ENCODE results near the gene TIAM1.
"Not testable (repeated sequence)": the region's sequence is repeated elsewhere in the genome, so short reads cannot be mapped to it uniquely, and the experiment has no call there.

The TIAM1 gene

DNA sequence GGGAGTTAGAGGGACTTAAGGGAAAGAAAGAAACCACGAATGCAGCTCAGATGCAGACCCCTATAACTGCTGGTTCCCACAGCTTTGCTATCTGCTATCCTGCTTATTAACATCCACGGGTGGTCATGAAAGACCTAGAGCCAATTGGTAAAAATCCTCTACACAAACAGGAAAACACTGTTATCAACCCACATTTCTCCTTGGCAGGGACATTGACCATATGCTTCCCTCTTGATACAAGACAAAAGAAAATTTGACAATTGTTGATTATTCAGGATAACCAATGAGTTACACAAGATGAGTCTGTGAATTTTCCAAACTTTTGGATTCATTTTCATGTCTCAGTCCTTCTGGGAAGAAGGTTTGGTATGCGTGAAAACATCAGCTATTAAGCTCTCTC is 90.4 kb downstream of the TIAM1 start:
- DNase-seq (ENCODE audit: low read depth in 2 of 2), result no peak

DNA sequence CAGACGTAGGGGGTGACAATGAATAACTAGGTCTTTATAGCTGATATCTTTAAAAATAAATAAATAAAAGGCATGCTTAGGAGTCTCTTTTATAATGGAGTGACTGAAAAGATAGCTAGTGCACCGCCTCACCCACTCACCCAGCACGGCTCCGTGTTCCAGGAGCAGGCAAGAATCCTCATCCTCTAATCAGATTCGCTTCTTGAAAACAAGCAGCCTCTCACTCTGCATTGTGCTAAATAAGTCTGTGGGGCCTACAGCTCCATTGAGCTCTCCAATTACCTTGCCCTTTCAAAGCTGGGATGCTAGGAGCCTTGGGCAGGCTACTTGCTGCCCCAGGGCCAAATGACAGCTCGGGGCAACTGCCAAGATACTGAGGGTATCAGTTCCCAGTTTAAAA is 91.5 kb downstream of the TIAM1 start:
- DNase-seq (ENCODE audit: low read depth in 2 of 2), result no peak

DNA sequence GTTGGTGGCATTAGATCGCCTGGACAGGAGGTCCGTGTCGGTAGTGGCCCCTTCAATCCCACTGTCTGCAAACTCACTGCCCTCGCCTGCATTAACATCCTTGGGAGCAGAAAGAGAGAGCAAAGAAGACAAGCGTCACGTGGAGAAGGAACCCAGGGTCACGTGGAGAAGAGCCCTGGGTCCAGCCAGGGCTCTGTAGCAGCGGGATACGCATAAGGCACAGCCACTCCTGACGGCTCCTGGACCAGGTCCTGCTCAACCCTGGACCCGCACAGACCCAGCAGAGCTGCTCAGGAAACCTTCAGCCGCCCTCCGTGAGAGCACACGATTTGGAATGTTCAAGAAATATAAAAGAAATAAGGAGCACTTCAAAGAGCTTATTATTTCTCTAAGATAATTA is 92.0 kb downstream of the TIAM1 start:
- DNase-seq (ENCODE audit: low read depth in 2 of 2), result no peak

DNA sequence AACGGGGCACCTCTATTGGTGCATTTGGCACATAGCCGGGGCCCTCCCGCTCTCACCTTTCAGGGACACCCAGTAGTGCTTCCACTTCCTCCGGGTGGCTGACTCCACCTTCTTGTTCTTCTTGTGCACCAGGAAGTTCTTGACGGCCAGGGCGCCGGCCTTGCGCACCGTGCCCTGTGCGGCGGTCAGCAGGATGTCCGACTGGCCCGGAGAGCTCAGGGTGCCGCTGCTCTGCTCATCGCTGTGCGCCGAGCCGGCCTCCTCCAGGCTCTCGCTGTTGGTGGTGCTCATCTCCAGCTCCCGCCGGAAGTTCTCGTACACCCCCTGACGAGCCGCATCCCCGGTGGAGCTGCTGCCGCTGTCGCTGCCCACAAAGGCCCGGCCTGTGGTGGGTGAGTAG is 92.4 kb downstream of the TIAM1 start:
- DNase-seq (ENCODE audit: low read depth in 2 of 2), result no peak

DNA sequence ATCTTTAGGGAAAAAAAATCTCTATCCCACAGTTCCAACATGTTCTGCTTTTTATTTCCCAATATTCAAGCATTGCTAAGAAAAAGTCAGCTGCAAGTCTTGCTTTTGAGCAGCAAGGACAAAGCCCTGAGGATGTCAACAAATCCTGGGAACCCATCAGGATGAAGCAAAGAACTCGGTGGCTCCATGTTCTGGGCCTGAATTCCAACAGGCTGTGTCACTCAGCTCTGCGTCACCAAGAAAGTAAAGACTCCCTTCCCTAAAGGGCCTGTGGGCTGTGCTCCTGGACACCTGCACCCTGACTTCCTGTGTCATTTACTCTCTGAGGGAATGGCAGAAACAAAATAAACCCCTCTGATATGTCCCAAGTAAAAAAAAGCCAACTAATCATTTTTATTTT is 95.5 kb downstream of the TIAM1 start:
- DNase-seq (ENCODE audit: low read depth in 2 of 2), result no peak

DNA sequence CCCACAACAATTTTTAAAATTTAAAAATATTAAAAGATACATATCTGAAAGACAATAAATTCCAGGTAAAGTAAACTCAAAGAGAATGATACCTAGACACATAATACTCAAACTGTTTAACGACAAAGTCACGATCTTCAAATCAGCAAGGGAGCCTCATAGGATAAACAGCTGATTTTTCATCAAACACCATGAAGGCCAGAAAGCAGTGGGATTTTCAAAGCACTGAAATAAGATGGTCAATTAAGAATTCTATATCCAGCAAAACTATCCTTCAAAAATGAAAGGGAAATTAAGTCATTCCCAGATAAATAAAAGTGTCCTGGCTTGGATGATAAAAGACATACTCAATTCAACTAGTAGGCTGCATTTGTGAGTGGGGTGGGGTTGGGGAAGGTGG is 100.5 kb downstream of the TIAM1 start:
- no peak for DNase-seq (ENCODE audit: low read depth in 2 of 2)

DNA sequence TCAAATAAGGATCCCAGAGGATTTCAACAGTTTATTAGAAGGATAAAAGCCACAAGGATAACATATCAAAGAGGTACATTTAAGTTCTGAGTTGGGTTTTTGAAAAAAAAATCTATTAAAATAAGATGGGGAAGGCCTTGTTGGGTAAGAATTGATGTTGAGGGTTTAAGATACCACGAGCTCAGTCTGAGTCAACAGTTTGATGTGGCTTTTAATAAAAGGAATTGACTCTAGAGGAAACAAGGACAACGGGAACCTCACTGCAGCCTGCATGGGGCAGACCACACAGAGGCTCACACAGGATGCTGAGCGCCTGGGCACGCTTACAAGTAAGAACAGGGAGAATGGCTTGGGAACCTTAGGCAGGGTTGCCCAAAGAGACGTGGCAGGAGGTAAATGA is 107.5 kb downstream of the TIAM1 start:
- DNase-seq (ENCODE audit: low read depth in 2 of 2), result no peak

DNA sequence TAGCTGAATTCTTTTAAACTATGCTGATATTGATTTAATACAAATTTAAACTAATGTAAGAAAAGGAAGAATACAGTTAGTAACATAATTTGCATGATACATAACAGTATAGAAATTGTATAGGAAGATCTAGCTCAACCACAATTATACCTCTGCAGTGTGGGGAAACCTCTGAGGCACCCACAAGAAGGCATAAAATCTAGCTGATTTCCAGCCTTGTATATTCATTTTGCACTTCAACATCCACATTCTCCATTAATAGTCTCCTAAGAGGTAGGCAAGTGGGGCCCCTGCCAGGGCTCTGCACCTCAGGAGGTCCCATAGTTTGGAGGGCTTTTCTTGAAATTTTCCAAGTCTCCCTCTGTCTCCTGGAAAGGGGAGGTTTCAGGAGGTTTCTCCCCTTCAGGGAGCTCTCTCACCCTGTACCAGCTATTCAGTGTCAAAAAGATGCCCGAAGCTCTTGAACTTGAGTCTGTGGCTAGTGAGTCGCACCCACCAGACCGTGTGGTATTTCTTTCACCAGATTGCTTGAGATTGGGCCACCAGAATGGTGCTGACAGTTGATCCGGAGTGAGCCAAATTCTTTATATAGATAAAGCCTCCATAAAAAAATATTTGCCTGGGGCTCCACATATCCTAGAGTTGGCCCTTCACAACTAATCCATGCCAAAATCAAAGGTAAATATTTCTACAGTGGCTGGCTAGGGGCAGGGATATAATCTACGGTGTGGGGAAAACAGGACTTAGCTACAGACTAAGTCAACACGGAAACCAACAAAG is 108.2 kb downstream of the TIAM1 start:
- DNase-seq (ENCODE audit: low read depth in 2 of 2), result no peak

DNA sequence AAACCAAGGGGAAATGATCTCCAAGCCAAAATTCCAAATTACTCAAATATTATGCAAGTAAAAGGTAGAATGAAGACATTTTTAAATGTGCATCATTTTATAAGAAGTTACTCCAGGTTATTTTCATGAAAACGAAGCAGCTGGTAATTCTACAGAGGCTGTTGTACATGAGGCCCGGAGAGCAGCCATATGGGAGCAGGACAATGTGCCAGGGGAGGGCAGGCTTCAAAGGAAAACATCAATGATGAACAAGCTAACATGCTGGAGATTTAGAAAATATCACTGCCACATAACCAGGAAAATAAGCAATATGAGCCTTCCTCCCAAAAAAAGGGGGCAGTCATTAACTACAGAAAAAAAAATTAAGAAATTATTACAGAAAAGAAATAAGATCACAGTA is 109.1 kb downstream of the TIAM1 start:
- no peak for DNase-seq (ENCODE audit: low read depth in 2 of 2)

DNA sequence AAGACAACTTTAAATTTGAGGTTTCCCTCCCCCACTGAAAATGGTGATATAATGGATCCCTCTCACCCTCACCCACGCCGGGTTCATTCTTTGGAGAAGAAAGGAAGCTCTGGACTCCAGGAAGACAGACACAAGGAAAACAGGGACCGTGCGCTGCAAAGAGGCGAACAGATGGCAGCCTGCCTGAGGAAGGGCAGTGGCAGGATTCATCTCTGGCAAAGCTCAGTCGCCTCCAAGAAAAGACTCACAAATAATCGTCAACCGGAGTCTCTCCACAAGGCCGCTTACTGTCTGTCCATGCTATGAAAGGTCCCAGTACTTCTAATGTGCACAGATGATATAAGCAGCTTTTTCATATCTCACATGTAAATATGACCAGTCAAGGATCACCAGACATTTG is 110.3 kb downstream of the TIAM1 start:
- no peak for DNase-seq (ENCODE audit: low read depth in 2 of 2)

DNA sequence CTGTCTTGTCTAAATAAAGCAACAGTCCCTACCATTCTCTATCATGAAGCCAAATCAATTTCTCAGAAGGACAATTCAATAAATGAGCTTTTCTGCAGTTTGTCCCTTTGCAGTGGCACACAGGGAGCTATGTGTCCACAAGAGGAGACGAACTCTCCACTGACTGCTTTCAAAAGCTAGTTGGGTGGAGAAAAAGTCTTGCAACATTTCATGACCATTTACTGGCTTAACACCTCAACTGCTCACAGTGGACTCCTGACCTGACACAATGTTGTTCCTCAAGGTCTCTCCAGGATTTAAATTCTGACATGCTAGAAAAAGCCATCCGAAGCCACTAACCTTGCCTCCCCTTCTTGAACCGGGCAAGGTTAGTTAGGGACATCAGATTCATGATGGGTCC is 111.7 kb downstream of the TIAM1 start:
- DNase-seq (ENCODE audit: low read depth in 2 of 2), result no peak

DNA sequence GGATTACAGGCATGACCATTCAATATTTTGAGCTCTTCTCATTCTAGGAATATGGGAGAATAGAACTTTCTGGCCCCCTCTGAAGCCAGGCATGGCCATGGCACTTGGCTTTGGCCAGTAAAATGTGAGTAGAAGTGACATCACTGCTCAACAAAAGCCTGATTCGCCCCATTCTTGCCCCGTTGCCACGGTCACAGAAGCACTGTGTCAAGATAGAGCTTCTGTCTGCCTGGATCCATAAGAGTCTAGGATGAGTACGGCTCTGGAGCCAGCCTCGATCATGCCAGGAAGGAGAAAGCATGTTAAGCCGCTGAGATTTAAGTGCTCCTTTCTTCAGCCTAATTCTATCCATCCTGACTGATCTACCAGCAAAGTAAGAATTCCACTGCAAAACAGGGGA is 113.1 kb downstream of the TIAM1 start:
- no peak for DNase-seq (ENCODE audit: low read depth in 2 of 2)

DNA sequence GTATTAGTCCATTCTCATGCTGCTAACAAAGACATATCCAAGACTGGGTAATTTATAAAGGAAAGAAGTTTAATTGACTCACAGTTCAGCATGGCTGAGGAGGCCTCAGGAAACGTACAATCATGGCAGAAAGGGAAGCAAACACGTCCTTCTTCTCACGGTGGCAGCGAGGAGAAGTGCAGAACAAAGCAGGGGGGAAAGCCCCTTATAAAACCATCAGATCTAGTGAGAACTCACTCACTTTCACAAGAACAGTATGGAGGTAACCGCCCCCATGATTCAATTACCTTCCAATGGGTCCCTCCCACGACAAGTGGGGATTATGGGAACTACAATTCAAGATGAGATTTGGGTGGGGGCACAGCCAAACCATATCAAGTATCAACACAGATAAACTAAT is 115.3 kb downstream of the TIAM1 start:
- DNase-seq (ENCODE audit: low read depth in 2 of 2), result not testable (repeated sequence)

DNA sequence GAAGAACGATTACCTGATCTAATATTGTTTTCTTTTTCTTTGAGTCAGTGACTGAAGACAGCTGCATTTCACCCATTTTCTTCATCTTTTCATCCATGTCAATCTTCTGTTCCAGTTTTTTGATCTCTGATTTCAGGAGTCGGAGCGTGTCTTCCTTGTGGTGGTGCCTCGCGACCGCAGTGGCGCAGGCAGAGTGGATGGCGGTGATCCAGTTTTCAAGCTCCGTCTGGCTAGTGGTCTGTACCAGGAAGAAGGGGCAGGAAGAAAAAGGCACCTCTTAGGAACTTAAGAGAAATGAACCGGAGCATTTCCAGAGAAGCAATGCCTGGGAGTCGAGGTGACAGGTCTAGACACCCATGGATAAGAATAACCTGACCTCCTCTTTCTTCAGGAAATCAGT is 118.3 kb downstream of the TIAM1 start:
- DNase-seq (ENCODE audit: low read depth in 2 of 2), result no peak

DNA sequence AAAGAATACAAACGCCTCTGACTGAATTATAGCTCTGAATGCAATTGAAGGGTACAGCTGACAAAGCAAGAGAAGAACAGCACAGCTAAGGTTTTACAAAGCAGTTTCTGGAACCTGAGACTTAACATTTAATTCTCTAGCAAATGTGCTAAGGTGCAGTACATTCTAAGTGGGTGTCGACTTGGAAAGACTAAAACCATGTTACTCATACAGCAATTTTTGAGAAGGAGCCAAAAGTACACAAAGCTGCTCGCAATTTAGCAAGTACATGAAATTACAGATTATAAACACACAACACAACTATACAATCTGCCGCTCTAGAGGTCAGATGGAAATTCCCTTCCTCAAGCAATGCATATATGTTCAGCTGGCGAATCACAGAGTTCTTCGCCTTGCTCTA is 121.9 kb downstream of the TIAM1 start:
- DNase-seq (ENCODE audit: low read depth in 2 of 2), result no peak

DNA sequence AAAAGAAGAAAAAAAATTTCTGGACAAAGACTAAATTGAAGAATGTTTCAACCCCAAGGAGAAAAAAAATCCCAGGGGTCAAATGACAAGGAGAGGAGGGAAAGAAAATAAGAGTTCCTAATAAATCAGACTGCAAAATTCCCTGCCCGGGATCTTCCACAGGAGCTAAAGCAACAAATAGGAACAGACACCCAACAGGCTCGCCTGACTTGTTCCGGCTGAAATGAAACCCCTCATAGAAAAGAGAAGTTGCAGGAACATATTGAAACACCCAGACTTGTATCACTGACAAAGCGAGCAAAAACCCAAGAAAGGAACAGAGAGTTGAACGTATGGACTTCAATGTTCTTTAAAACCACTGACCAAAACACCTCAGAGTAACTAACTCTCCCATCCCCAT is 123.0 kb downstream of the TIAM1 start:
- DNase-seq (ENCODE audit: low read depth in 2 of 2), result no peak

DNA sequence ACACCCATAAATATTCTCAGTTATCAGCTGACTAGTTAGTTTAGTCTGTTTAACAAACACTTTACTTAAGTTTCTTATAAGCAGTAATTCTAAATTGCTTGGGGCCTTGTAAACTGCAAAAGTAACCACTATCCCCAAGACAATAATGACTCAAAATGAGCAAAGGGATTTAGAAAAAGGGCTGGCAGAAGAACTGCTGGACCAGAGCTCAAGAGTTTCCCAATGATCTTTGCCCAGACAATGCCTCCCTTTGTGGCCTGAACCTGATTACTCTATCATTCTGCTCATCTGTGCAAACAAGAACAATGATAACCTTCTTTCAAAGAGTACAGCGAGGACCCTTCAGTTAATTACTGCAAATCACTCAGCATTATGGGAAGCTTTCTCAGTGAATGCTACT is 123.5 kb downstream of the TIAM1 start:
- no peak for DNase-seq (ENCODE audit: low read depth in 2 of 2)

DNA sequence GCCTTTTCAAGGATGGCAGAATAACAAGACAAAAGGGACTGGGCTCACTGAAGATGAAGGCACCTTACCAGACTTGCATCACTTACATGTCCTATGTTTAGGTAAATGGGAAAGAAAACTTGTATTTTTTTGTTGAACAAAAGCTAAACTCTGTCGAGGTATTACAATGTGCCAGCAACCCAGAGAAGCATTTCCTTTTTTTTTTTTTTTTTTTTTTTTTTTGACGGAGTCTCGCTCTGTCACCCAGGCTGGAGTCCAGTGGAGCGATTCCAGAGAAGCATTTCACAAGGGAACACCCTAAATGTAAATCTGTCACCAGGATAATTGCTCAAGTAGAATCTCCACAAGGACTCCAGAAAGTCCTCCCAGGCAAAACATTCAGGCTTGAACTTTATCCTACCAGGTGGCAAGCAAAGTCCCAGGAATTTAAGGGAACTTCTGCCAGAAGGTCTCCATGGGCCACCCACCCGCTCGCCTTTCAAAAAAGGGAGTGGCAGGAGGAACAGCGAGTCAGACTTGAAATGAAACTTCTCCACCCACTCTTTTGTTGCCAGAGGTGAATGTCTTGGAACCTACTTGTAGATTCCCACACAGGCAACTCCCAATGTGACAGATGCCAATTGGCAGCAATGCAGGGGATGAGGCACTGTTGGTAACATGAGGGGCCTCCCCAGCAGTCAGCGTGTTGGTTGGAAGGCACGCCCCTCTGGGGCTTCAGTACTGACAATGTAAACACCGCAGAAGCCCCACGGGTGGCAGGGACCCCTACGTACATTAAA is 125.0 kb downstream of the TIAM1 start:
- no peak for DNase-seq (ENCODE audit: low read depth in 2 of 2)

DNA sequence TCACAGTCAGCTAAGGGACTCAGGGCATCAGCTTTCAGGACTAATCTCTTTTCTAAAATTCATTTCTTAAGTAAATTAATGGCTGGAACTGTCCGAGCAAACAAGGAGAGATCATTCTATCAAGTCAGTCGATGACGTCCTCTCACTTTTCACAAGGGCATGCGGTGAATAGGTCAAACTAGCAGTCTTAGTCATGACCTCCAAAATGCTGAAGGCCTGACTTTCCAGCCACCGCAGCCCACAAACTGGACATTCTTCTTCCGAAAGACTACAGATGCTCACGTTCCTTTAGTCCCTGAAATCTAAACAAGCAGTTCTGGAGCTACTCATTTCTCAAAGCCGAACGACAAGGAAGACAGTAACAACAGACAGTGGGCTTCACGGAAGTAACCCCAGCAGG is 127.9 kb downstream of the TIAM1 start:
- no peak for DNase-seq (ENCODE audit: low read depth in 2 of 2)

DNA sequence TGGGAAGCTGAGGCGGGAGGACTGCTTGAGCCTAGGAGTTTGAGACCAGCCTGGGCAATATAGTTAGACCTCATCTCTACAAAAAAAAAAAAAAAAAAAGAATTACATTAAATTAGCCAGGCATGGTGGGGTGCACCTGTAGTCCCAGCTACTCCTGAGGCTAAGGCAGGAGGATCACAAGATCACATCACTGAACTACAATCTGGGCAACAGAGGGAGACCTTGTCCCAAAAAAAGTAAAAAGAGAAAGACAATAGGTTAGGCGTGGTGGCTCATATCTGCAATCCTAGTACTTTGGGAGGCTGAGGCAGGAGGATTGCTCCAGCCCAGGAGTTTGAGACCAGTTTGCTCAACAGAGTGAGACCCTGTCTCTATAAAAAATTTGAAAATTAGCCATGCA is 130.3 kb downstream of the TIAM1 start:
- no peak for DNase-seq (ENCODE audit: low read depth in 2 of 2)

DNA sequence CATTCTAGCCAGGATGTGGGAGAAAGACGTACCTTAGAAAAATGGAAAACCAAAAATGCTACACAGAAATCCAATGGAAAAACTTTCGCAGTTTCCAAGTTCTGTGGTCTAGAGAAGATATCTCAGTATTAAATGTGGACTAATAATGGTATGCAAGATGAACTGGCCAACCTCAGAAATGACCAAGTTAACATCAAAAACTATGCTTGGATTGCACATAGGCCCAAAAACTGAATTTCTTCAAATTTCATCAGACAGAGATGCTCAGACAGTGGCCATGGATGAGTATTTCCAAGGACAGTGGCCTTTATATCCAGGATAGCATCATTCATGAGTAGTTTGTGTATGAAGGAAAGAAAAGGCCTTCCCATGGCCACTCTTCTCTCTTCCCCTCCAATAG is 132.2 kb downstream of the TIAM1 start:
- DNase-seq (ENCODE audit: low read depth in 2 of 2), result no peak

DNA sequence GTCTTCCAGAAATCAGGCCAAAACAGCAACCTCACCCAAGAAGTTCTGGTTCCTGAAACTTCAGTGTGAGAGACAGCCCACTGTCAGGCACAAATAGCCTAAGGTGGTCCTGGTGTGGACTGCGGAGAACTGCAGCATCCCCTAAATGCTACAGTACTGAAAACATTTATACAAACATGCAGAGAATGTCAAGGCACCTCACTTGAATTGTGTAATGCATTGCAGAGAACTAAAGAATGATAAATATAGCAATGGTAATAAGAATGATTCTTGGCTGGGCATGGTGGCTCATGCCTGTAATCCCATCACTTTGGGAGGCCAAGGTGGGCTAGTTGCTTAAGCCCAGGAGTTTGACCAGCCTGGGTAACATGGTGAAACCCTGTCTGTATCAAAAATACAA is 138.6 kb downstream of the TIAM1 start:
- DNase-seq (ENCODE audit: low read depth in 2 of 2), result no peak

DNA sequence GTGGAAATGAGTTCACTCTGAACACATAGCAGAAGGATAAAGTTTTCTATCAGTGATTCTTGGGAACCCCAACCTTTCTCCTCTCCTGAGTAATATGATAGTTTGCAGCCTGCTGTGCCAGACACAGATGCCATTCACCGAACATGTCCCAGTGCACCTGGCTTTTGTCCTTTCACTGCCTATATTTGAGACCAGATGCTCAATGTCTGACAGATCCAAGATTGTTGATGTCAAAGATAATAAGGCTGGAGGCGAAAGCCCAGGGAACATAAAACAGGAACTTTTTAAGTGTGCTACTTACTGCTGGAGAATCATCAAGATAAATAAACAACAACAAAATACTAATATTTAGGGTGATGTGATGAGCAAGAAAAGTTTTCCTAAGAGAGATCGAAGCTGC is 139.3 kb downstream of the TIAM1 start:
- no peak for DNase-seq (ENCODE audit: low read depth in 2 of 2)
